Prostate gland (tissue), 2 donors: ENCODE measurements around the gene GPR3.

Experiments used
- POLR2A ChIP-seq: fragments of 450-650 bp; IDR thresholded peaks from one replicate; pipeline ENCODE4 v1.6.1; 2016; ENCODE audit warnings: antibody characterized with exemption, mild to moderate bottlenecking
- POLR2AphosphoS5 ChIP-seq: sonication (generic); formaldehyde crosslinking; IDR thresholded peaks from one replicate; pipeline ENCODE4 v1.6.1; 2017; ENCODE audit warnings: antibody characterized with exemption
- TF ChIP-seq, protein P1 (sequence below), 4 experiments: fragments of 200-600 bp in 2 of 4; fragments of 450-650 bp in 2 of 4; sonication (generic) in 2 of 4; IDR thresholded peaks; 1 replicate in 3 of 4; 2 replicates in 1 of 4; pipeline ENCODE4 v1.5.1; 2016 to 2019; ENCODE audit warnings: antibody characterized with exemption in 4 of 4, mild to moderate bottlenecking in 2 of 4, moderate library complexity in 2 of 4

DNA sequence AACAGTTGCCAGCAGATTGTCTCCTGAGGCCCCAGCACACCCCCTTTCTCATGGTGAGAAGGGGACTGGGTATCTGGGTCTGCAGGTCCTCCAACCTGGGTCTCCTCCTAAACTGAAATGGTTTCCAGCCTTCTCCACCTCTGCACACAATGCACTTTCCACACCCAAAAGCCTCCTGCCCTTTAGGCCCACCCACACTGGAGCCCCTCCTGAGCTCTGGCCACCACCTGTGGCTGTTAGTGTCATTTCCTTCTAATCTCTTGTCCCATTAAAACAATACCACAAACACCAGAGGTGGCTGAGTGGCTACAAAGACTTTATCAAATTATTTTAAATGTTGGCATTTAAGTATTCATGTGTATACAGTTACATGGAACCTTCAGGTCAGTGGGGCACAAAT is 11.5 kb downstream of the GPR3 start:
- TF ChIP-seq, protein P1, sequence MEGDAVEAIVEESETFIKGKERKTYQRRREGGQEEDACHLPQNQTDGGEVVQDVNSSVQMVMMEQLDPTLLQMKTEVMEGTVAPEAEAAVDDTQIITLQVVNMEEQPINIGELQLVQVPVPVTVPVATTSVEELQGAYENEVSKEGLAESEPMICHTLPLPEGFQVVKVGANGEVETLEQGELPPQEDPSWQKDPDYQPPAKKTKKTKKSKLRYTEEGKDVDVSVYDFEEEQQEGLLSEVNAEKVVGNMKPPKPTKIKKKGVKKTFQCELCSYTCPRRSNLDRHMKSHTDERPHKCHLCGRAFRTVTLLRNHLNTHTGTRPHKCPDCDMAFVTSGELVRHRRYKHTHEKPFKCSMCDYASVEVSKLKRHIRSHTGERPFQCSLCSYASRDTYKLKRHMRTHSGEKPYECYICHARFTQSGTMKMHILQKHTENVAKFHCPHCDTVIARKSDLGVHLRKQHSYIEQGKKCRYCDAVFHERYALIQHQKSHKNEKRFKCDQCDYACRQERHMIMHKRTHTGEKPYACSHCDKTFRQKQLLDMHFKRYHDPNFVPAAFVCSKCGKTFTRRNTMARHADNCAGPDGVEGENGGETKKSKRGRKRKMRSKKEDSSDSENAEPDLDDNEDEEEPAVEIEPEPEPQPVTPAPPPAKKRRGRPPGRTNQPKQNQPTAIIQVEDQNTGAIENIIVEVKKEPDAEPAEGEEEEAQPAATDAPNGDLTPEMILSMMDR (IDR thresholded peaks at IDR 0.05) = no peak
- no peak for TF ChIP-seq POLR2A
- TF ChIP-seq POLR2AphosphoS5 = no peak
